ENCODE measurements around the gene MRPS10.
A peak's percentile ranks its signal among the peaks of the same experiment; 100 is the strongest.

Gene MRPS10

GRCh38 chr6:42168650-42169049, 49.0 kb downstream of the MRPS10 start:
- H3K79me2 ChIP-seq (ENCODE audit: control insufficient read depth, low read length), result no peaks in the 10 kb centered on the region
- no peak overlapping the region for H3K4me3 ChIP-seq (ENCODE audit: low read length)
- no peak overlapping the region for H3K27ac ChIP-seq (ENCODE audit: low read depth, low read length)
- TF ChIP-seq EZH2phosphoT487 (IDR thresholded peaks at IDR 0.05; ENCODE audit: borderline replicate concordance, low read length), result no peak
- TF ChIP-seq, protein P1, sequence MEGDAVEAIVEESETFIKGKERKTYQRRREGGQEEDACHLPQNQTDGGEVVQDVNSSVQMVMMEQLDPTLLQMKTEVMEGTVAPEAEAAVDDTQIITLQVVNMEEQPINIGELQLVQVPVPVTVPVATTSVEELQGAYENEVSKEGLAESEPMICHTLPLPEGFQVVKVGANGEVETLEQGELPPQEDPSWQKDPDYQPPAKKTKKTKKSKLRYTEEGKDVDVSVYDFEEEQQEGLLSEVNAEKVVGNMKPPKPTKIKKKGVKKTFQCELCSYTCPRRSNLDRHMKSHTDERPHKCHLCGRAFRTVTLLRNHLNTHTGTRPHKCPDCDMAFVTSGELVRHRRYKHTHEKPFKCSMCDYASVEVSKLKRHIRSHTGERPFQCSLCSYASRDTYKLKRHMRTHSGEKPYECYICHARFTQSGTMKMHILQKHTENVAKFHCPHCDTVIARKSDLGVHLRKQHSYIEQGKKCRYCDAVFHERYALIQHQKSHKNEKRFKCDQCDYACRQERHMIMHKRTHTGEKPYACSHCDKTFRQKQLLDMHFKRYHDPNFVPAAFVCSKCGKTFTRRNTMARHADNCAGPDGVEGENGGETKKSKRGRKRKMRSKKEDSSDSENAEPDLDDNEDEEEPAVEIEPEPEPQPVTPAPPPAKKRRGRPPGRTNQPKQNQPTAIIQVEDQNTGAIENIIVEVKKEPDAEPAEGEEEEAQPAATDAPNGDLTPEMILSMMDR (IDR thresholded peaks at IDR 0.05; ENCODE audit: low read depth, low read length, poor library complexity, severe bottlenecking), result no peak
- H3K4me1 ChIP-seq (ENCODE audit: control insufficient read depth, low read length), result peaks cover 12% of the 10 kb centered on the region
- no peaks in the 10 kb centered on the region for H3K9me3 ChIP-seq (ENCODE audit: control insufficient read depth, insufficient read depth, low read length)
- no peaks in the 10 kb centered on the region for H3K36me3 ChIP-seq (ENCODE audit: control insufficient read depth, low read length)
- no peak overlapping the region for H3K4me2 ChIP-seq (ENCODE audit: low read length)
- H3K9me2 ChIP-seq (replicated peaks; ENCODE audit: control insufficient read depth, low read length), result no peaks in the 10 kb centered on the region
- H3K27me3 ChIP-seq (ENCODE audit: control insufficient read depth, low read length), result peaks cover 2% of the 10 kb centered on the region; the same call in 1 of the 2 replicates
- no peaks in the 10 kb centered on the region for H3F3A ChIP-seq (ENCODE audit: control insufficient read depth, insufficient read depth)
- H4K20me1 ChIP-seq (ENCODE audit: control insufficient read depth, insufficient read depth, low read depth, low read length), result no peaks in the 10 kb centered on the region

- Histone ChIP-seq H3K79me2 (ENCODE audit: control insufficient read depth, low read length) (no peaks in the 10 kb centered on the region), H3K9me2 (replicated peaks; ENCODE audit: control insufficient read depth, low read length) (no peaks in the 10 kb centered on the region), H4K20me1 (ENCODE audit: control insufficient read depth, insufficient read depth, low read depth, low read length) (no peaks in the 10 kb centered on the region), H3F3A (ENCODE audit: control insufficient read depth, insufficient read depth) (no peaks in the 10 kb centered on the region), H3K4me2 (ENCODE audit: low read length) (0 out of 2 replicates have a peak overlapping the region, but pooled peaks have one; percentile 22), H3K4me1 (ENCODE audit: control insufficient read depth, low read length) (peaks cover 18% of the 10 kb centered on the region), H3K27ac (ENCODE audit: low read depth, low read length) (no peak overlapping the region), H3K27me3 (ENCODE audit: control insufficient read depth, low read length) (peaks cover 9% of the 10 kb centered on the region), H3K9me3 (ENCODE audit: control insufficient read depth, insufficient read depth, low read length) (no peaks in the 10 kb centered on the region), H3K4me3 (ENCODE audit: low read length) (no peak overlapping the region), H3K36me3 (ENCODE audit: control insufficient read depth, low read length) (no peaks in the 10 kb centered on the region)
- TF ChIP-seq EZH2phosphoT487 (IDR thresholded peaks at IDR 0.05; ENCODE audit: borderline replicate concordance, low read length), result no peak
- TF ChIP-seq, protein P1 (IDR thresholded peaks at IDR 0.05; ENCODE audit: low read depth, low read length, poor library complexity, severe bottlenecking), result peak; percentile 91
Observed at GRCh38 chr6:42166444-42167141, 51.1 kb downstream of the MRPS10 start.

GRCh38 chr6:42165016-42165415, 52.6 kb downstream of the MRPS10 start:
- TF ChIP-seq EZH2phosphoT487 (IDR thresholded peaks at IDR 0.05; ENCODE audit: borderline replicate concordance, low read length), result no peak
- TF ChIP-seq, protein P1 (IDR thresholded peaks at IDR 0.05; ENCODE audit: low read depth, low read length, poor library complexity, severe bottlenecking), result no peak
- H3K4me3 ChIP-seq (ENCODE audit: low read length), result no peak overlapping the region
- peaks cover 18% of the 10 kb centered on the region for H3K4me1 ChIP-seq (ENCODE audit: control insufficient read depth, low read length)
- H3F3A ChIP-seq (ENCODE audit: control insufficient read depth, insufficient read depth), result no peaks in the 10 kb centered on the region
- no peaks in the 10 kb centered on the region for H3K36me3 ChIP-seq (ENCODE audit: control insufficient read depth, low read length)
- H3K27me3 ChIP-seq (ENCODE audit: control insufficient read depth, low read length), result peaks cover 14% of the 10 kb centered on the region
- H3K9me2 ChIP-seq (replicated peaks; ENCODE audit: control insufficient read depth, low read length), result no peaks in the 10 kb centered on the region
- H4K20me1 ChIP-seq (ENCODE audit: control insufficient read depth, insufficient read depth, low read depth, low read length), result no peaks in the 10 kb centered on the region
- H3K9me3 ChIP-seq (ENCODE audit: control insufficient read depth, insufficient read depth, low read length), result no peaks in the 10 kb centered on the region
- H3K27ac ChIP-seq (ENCODE audit: low read depth, low read length), result no peak overlapping the region
- H3K4me2 ChIP-seq (ENCODE audit: low read length), result no peak overlapping the region
- no peaks in the 10 kb centered on the region for H3K79me2 ChIP-seq (ENCODE audit: control insufficient read depth, low read length)
